B cell (primary cell): ENCODE measurements around the gene CRTAP. TPM values are rescaled to one million over a fixed set of nuclear protein-coding genes. Genes with fewer than 3 reads are reported as not detected.

Experiments used
- ATAC-seq: fragments of 200-7000 bp; cut with Tn5 transposase; one replicate; pipeline ENCODE4 v1.10.0; 2021; ENCODE audit warnings: low read depth, mild to moderate bottlenecking, moderate number of reproducible peaks, moderate library complexity
- CTCF ChIA-PET: fragments of 350-600 bp; sonication (Branson Sonifier 250); formaldehyde crosslinking; loops from one replicate; lab custom pipeline; 2021; ENCODE audit warnings: antibody characterized with exemption, inconsistent platforms; lab: Charles Lee
- POLR2A ChIA-PET: fragments of 350-600 bp; sonication (Branson Sonifier 250); formaldehyde crosslinking; loops from one replicate; lab custom pipeline; 2021; ENCODE audit warnings: antibody characterized with exemption; lab: Charles Lee
- DNase-seq: peaks from one replicate; pipeline ENCODE4 v3.0.0; 2013
- H2AFZ ChIP-seq: 2 replicates; pipeline ENCODE4 v1.6.1; 2012; ENCODE audit warnings: mild to moderate bottlenecking, low read depth, low read length; ENCODE audit not compliant: insufficient read depth, poor library complexity, severe bottlenecking
- H3K27ac ChIP-seq, 2 donors: 1 replicate in 1 of 2; 2 replicates in 1 of 2; pipeline ENCODE4 v1.5.1; 2012 to 2013; ENCODE audit warnings: low read length in 2 of 2, mild to moderate bottlenecking in 2 of 2, moderate library complexity in 1 of 2
- H3K27me3 ChIP-seq, 4 experiments: fragments of 200-600 bp in 1 of 4; sonication (generic) in 1 of 4; replicated peaks in 1 of 4; 1 replicate in 2 of 4; 2 replicates in 2 of 4; pipeline versions ENCODE4 v1.6.1 to v1.7.0; 2013 to 2016; ENCODE audit warnings: low read length in 3 of 4, mild to moderate bottlenecking in 2 of 4, mixed read lengths in 1 of 4, moderate library complexity in 1 of 4; ENCODE audit not compliant: insufficient read depth in 4 of 4, control insufficient read depth in 3 of 4; ENCODE audit errors: control extremely low read depth in 1 of 4
- H3K36me3 ChIP-seq, 2 experiments: replicated peaks in 1 of 2; 1 replicate in 1 of 2; 2 replicates in 1 of 2; pipeline versions ENCODE4 v1.6.1 to v1.7.1; 2013; ENCODE audit warnings: low read length in 1 of 2; ENCODE audit not compliant: insufficient read depth in 2 of 2, control insufficient read depth in 1 of 2; ENCODE audit errors: control extremely low read depth in 1 of 2, extremely low read depth in 1 of 2
- H3K4me1 ChIP-seq, 2 donors: fragments of 200-600 bp in 1 of 2; sonication (generic) in 1 of 2; 1 replicate in 1 of 2; 2 replicates in 1 of 2; pipeline versions ENCODE4 v1.5.1 to v1.6.1; 2013 to 2017; ENCODE audit warnings: low read length in 2 of 2; ENCODE audit not compliant: control insufficient read depth in 2 of 2, insufficient read depth in 2 of 2
- H3K4me2 ChIP-seq: replicated peaks from 2 replicates; pipeline ENCODE3; 2012; ENCODE audit warnings: mild to moderate bottlenecking, low read depth, low read length; ENCODE audit not compliant: poor library complexity, severe bottlenecking
- H3K4me3 ChIP-seq, 5 experiments: fragments of 200-600 bp in 1 of 5; sonication (generic) in 1 of 5; 1 replicate in 3 of 5; 2 replicates in 2 of 5; pipeline versions ENCODE4 v1.5.1 to v1.7.0; 2011 to 2016; ENCODE audit warnings: low read length in 4 of 5, mild to moderate bottlenecking in 4 of 5, low read depth in 2 of 5, control low read depth in 1 of 5, moderate library complexity in 1 of 5; ENCODE audit not compliant: insufficient read depth in 1 of 5; ENCODE audit errors: control extremely low read depth in 1 of 5, extremely low read depth in 1 of 5
- H3K79me2 ChIP-seq: fragments of 200-600 bp; sonication (generic); one replicate; pipeline ENCODE4 v1.6.0; 2016; ENCODE audit warnings: low read length; ENCODE audit not compliant: control insufficient read depth, insufficient read depth
- H3K9ac ChIP-seq: fragments of 200-600 bp; sonication (generic); 2 replicates; pipeline ENCODE4 v1.6.1; 2017; ENCODE audit warnings: mild to moderate bottlenecking, low read length, moderate library complexity
- H3K9me3 ChIP-seq, 3 donors: one replicate each; pipeline versions ENCODE4 v1.6.1 to v1.7.1; 2013; ENCODE audit warnings: low read length in 2 of 3; ENCODE audit not compliant: control insufficient read depth in 2 of 3, insufficient read depth in 1 of 3; ENCODE audit errors: control extremely low read depth in 1 of 3
- H4K20me1 ChIP-seq: 2 replicates; pipeline ENCODE4 v1.6.0; 2012; ENCODE audit warnings: mild to moderate bottlenecking, low read length; ENCODE audit not compliant: insufficient read depth, control insufficient read depth, poor library complexity, severe bottlenecking
- H3K27ac Mint-ChIP-seq: one replicate; pipeline ENCODE4 v1.8.0; 2021; ENCODE audit warnings: mixed read lengths
- H3K27me3 Mint-ChIP-seq: one replicate; pipeline ENCODE4 v1.8.0; 2021; ENCODE audit warnings: mixed read lengths
- H3K4me1 Mint-ChIP-seq: one replicate; pipeline ENCODE4 v1.8.0; 2021; ENCODE audit warnings: mixed read lengths
- H3K4me3 Mint-ChIP-seq: one replicate; pipeline ENCODE4 v1.8.0; 2021; ENCODE audit warnings: mixed read lengths
- H3K9me3 Mint-ChIP-seq: one replicate; pipeline ENCODE4 v1.8.0; 2022; ENCODE audit warnings: mixed read lengths; ENCODE audit not compliant: insufficient read depth
- EZH2 ChIP-seq: IDR thresholded peaks from 2 replicates; pipeline ENCODE4 v1.6.1; 2012; ENCODE audit warnings: borderline replicate concordance, low read depth, mild to moderate bottlenecking, moderate library complexity, low read length; ENCODE audit not compliant: insufficient read depth, poor library complexity, severe bottlenecking
- WGBS: methylation state at CpG from one replicate; pipeline ENCODE4 v1.1.5; 2013; ENCODE audit warnings: missing lambda C conversion rate; ENCODE audit not compliant: insufficient coverage; 5-methylcytosine and 5-hydroxymethylcytosine counted together
- intact Hi-C: fragments of 100-400 bp; cut with micrococcal nuclease; formaldehyde crosslinking; loops from one replicate; pipeline ENCODE4 v1.10.0; 2022
- polyA plus RNA-seq: library from polyadenylated mRNA; depleted of rRNA; stranded (reverse); fragments of >200 nt; gene quantifications from 2 replicates; pipeline ENCODE4 v1.2.3, GENCODE V29; 2012
- total RNA-seq, 2 donors: library from RNA; stranded (reverse); fragments of 120-200 nt in 1 of 2; gene quantifications; 1 replicate in 1 of 2; 2 replicates in 1 of 2; pipeline versions ENCODE4 v1.2.3 to v1.2.4, GENCODE V29; 2013 to 2022
- TF ChIP-seq, protein P1 (sequence below): fragments of 200-600 bp; IDR thresholded peaks from one replicate; pipeline ENCODE4 v1.8.0; 2022; ENCODE audit warnings: antibody characterized with exemption, mild to moderate bottlenecking

CRTAP gene
- total and polyA plus RNA-seq, 2 donors (not counting 1 experiment from before 2014, with no cell fraction given): 20.3 to 55.0 TPM

DNA sequence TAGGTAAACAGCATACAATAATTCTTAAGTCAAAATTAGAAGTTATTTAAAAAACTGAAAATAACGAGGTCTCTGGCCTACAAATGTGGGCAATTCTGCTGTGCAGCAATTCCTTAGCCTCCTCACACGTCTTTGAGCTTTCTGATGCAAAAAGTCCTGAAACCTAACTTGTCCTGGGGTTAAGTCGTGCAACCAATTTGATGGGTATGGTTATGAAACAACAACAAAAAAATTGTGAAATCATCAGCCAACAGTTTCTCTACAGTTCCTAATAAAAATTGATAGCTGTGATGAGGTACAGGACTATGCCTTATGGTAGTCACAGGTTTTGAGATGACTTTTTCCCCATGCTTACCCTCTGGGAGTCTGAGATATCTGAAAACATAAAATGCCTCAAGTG is 10.3 kb upstream of the CRTAP start:
- Mint-ChIP-seq H3K27ac (no peak overlapping the region), H3K27me3 (no peaks in the 10 kb centered on the region), H3K4me1 (peaks cover 17% of the 10 kb centered on the region), H3K9me3 (no peaks in the 10 kb centered on the region), H3K4me3 (no peak overlapping the region)
- Histone ChIP-seq H3K9me3 (peaks cover 0 to 7% (median 5%) of the 10 kb centered on the region in 3 donors), H3K27me3 (no peaks in the 10 kb centered on the region), H3K27ac (no peak overlapping the region), H3K4me3 (no peak overlapping the region), H3K4me2 (no peak overlapping the region), H3K79me2 (peaks cover 5% of the 10 kb centered on the region), H3K4me1 (peaks cover 7 to 14% of the 10 kb centered on the region in 2 donors), H2AFZ (no peak overlapping the region), H3K36me3 (no peaks in the 10 kb centered on the region), H4K20me1 (no peaks in the 10 kb centered on the region), H3K9ac (no peak overlapping the region)
- intact Hi-C loops: no loop called here
- DNase-seq (no peak), ATAC-seq (no peak)
- TF ChIP-seq, protein P1, sequence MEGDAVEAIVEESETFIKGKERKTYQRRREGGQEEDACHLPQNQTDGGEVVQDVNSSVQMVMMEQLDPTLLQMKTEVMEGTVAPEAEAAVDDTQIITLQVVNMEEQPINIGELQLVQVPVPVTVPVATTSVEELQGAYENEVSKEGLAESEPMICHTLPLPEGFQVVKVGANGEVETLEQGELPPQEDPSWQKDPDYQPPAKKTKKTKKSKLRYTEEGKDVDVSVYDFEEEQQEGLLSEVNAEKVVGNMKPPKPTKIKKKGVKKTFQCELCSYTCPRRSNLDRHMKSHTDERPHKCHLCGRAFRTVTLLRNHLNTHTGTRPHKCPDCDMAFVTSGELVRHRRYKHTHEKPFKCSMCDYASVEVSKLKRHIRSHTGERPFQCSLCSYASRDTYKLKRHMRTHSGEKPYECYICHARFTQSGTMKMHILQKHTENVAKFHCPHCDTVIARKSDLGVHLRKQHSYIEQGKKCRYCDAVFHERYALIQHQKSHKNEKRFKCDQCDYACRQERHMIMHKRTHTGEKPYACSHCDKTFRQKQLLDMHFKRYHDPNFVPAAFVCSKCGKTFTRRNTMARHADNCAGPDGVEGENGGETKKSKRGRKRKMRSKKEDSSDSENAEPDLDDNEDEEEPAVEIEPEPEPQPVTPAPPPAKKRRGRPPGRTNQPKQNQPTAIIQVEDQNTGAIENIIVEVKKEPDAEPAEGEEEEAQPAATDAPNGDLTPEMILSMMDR: no peak
- no peak for TF ChIP-seq EZH2
- CTCF ChIA-PET: interaction anchor here (0.7 to 2.6 kb wide), 2 partner anchors 10 to 28 kb away, joined by 3 to 11 read pairs; partner anchors contain the start of gene CRTAP
- POLR2A ChIA-PET: no interaction called here
- no CpG with 5 or more reads among the region's 3 CpGs for WGBS

DNA sequence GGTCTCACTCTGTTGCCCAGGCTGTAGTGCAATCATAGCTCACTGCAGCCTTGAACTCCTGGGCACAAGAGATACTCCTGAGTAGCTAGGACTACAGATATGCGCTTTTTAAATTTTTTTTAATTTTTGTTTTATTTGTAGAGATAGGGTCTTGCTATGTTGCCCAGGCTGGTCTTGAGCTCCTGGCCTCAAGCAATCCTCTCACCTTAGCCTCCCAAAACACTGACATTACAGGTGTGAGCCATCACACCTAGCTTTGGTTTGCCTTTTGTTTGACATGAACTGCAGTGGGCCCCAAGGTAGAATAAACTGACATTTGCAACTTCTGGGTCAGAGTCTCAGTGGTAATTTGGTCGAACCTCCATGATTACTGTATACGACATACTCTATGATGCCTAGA is 9.0 kb upstream of the CRTAP start:
- H3K9me3 Mint-ChIP-seq: no peaks in the 10 kb centered on the region
- H3K27me3 ChIP-seq: no peaks in the 10 kb centered on the region
- TF ChIP-seq EZH2: no peak
- TF ChIP-seq, protein P1: no peak
- H4K20me1 ChIP-seq: no peaks in the 10 kb centered on the region
- peaks cover 0 to 7% (median 5%) of the 10 kb centered on the region in 3 donors for H3K9me3 ChIP-seq
- H3K4me2 ChIP-seq: no peak overlapping the region
- peaks cover 5% of the 10 kb centered on the region for H3K79me2 ChIP-seq
- H3K9ac ChIP-seq: no peak overlapping the region
- 96% methylated on average over 2 of the region's 3 CpGs for WGBS
- ATAC-seq (no peak), DNase-seq (no peak)
- no peaks in the 10 kb centered on the region for H3K36me3 ChIP-seq
- no peak overlapping the region for H2AFZ ChIP-seq
- no peak overlapping the region for H3K27ac Mint-ChIP-seq
- H3K27ac ChIP-seq: no peak overlapping the region
- no peak overlapping the region for H3K4me3 ChIP-seq
- no peaks in the 10 kb centered on the region for H3K27me3 Mint-ChIP-seq
- H3K4me1 Mint-ChIP-seq: peaks cover 19% of the 10 kb centered on the region
- POLR2A ChIA-PET: no interaction called here
- intact Hi-C loops: no loop called here
- H3K4me3 Mint-ChIP-seq: no peak overlapping the region
- CTCF ChIA-PET: interaction anchor here (1.6 to 2.6 kb wide), 2 partner anchors 9 to 27 kb away, joined by 7 to 11 read pairs; partner anchors contain the start of gene CRTAP
- H3K4me1 ChIP-seq: peaks cover 7 to 14% of the 10 kb centered on the region in 2 donors
